Measurements from ENCODE around the gene VRK1. TPM values are rescaled to one million over a fixed set of nuclear protein-coding genes. Genes with fewer than 3 reads are reported as not detected.
A peak's percentile ranks its signal among the peaks of the same experiment; 100 is the strongest.

Gene VRK1
- total RNA-seq, 4 donors from 2014 or later, result 11.3 to 18.2 (median 16.7) TPM

DNA sequence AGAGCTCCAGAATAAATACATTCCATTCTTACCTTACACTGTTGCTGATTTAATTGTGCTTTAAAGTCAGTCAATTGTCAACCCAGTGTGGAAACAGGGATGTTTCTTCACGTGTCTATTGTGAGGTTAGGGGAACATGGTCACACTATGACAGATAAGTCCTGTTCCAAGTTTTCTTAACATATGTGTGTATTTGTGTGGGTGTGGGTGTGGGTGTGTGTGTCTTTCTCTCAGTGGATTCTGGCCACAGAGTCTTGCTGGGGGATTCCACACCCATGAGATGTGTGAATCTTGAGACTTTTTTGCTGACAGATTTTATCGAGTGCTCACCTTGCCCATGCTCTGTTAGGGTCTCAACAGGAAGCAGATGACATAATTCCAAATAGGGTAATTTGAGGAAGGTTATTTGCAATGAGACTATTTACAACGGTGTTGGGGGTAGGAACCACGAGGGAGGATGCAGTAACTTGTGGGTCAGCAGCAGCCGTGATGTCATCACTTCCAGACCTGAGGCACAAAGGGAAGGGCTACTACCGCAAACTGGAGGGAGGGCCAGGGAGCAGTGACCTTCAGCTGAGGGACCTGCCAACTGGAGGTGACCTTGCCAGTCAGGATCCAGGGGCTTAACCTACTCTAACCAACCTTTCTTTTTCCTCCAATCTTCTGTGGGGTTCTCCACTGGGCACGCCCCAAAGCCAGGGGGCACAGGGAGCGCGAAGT lies 1.9 kb upstream of the VRK1 start:
- H3K27ac ChIP-seq, result no peak overlapping the region
- no peaks in the 10 kb centered on the region for H3K36me3 ChIP-seq
- peaks cover 4 to 15% (median 8%) of the 10 kb centered on the region in 3 donors for H3K4me1 ChIP-seq
- 66 to 90% methylated on average over 4 to 6 of the region's 9 CpGs for WGBS, 2 donors (ENCODE audit: low coverage in 1 of 2)
- H3K27me3 ChIP-seq, result no peaks in the 10 kb centered on the region
- no peak overlapping the region for H3K4me3 ChIP-seq
- no peak for ATAC-seq
- H3K9me3 ChIP-seq, result no peaks in the 10 kb centered on the region
- TF ChIP-seq POLR2A (IDR thresholded peaks at IDR 0.05) (no peak), EP300 (IDR thresholded peaks at IDR 0.05) (no peak), POLR2AphosphoS5 (IDR thresholded peaks at IDR 0.05) (no peak)
- TF ChIP-seq, protein P1, sequence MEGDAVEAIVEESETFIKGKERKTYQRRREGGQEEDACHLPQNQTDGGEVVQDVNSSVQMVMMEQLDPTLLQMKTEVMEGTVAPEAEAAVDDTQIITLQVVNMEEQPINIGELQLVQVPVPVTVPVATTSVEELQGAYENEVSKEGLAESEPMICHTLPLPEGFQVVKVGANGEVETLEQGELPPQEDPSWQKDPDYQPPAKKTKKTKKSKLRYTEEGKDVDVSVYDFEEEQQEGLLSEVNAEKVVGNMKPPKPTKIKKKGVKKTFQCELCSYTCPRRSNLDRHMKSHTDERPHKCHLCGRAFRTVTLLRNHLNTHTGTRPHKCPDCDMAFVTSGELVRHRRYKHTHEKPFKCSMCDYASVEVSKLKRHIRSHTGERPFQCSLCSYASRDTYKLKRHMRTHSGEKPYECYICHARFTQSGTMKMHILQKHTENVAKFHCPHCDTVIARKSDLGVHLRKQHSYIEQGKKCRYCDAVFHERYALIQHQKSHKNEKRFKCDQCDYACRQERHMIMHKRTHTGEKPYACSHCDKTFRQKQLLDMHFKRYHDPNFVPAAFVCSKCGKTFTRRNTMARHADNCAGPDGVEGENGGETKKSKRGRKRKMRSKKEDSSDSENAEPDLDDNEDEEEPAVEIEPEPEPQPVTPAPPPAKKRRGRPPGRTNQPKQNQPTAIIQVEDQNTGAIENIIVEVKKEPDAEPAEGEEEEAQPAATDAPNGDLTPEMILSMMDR (IDR thresholded peaks at IDR 0.05), result no peak

DNA sequence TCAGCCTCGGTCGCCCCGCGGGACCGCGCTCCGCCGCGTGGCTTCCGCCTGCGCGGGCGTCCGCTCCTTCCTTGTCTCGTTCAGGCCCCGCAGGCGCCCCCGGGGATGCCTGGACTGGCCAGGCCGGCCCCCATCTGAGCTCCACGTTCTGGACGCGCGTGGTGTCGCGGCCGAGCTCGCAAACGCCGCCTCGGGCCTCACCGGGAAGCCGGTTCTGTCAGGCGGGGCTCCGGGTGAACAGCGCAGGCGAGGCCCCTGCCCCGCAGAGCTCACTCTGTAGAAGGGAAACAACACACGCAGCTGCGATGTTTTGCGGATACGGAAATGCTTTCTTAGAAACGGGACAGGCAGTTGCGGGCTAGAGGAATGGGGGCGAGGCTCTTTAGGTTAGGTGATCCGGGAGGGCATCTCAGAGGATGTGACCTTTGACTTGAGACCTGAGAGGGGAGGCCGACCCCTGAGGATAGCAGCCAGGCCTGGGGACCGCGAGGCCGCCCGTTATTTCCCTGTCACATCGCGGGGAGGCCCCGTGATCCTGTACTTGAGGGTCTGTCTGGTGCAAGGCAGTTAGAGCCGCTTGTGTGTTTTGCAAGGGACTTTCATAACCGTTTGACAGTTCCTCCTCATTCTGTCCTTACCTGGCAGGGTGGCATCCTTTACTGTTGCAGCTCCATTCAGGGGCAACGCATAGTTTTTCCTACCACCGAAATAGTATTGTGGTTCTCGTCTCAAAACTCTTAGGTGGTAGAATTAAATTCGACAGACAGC lies 584 bp downstream of the VRK1 start:
- Histone ChIP-seq H3K9me3 (no peaks in the 10 kb centered on the region), H3K4me1 (peaks cover 4 to 15% (median 8%) of the 10 kb centered on the region in 3 donors), H3K36me3 (no peaks in the 10 kb centered on the region), H3K27me3 (no peaks in the 10 kb centered on the region), H3K27ac (peak overlapping the region in 3 of 4 donors; percentile 44 to 61 (median 55)), H3K4me3 (peak overlapping the region; percentile 51 to 76)
- ATAC-seq, result no peak
- no peak for TF ChIP-seq POLR2A (IDR thresholded peaks at IDR 0.05)
- TF ChIP-seq, protein P1 (IDR thresholded peaks at IDR 0.05), result no peak
- 1 to 5% methylated on average over 10 of the region's 59 CpGs for WGBS, 2 donors (ENCODE audit: low coverage in 1 of 2)

DNA sequence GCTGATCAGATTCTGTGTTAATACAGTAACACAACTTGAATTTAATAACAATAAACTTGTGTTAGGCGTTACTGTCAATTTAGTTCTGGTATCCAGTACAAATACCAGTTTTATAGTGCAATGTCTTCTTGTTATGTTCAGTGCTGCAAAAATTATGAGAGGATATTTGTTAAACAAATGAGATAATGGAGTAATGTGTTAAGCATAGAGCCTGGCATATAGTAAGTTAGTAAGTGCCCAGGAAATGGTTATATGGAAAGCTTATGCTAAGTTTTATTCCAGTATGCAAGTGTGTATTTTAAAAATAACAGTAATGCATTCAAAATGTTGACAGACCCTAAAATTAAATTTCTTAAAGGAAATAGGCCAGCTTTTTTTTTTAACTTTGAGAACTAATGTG lies 1.8 kb downstream of the VRK1 start:
- no peak overlapping the region for H3K27ac ChIP-seq
- ATAC-seq, result no peak
- H3K27me3 ChIP-seq, result no peaks in the 10 kb centered on the region
- H3K4me3 ChIP-seq, result no peak overlapping the region
- 63 to 91% methylated on average over 1 of the region's 1 CpG for WGBS, 2 donors (ENCODE audit: low coverage in 1 of 2)
- H3K4me1 ChIP-seq, result peaks cover 4 to 15% (median 8%) of the 10 kb centered on the region in 3 donors
- no peaks in the 10 kb centered on the region for H3K36me3 ChIP-seq
- TF ChIP-seq POLR2AphosphoS5 (IDR thresholded peaks at IDR 0.05) (no peak), POLR2A (IDR thresholded peaks at IDR 0.05) (no peak), EP300 (IDR thresholded peaks at IDR 0.05) (no peak)
- TF ChIP-seq, protein P1 (IDR thresholded peaks at IDR 0.05), result no peak
- H3K9me3 ChIP-seq, result no peaks in the 10 kb centered on the region

DNA sequence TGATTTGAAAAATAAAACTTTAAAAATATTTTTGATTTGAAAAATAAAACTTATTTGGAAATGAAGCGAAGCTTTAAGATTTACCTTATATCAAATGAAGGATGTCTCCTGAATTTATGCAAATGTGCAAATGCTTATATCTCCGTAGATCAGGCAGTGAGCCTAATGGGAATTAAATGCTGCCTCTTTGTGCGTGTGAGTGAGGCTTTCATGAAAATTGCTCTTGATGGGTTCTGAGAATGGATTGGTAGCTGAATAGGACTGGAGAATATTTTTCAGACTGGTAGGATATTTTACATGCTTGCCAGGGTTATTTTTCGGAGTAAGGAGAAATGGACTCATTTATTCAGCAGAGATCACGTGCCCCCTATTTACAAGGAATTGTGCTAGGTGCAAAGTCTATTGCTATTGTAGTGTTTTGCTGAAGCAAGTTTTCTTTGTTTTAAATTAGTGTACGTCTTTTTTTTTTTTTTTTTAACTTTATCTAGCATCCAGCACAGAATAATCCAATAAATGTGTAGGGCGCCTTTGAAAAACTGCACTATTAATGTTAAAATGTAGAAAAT lies 2.4 kb downstream of the VRK1 start:
- no peak for ATAC-seq
- Histone ChIP-seq H3K4me3 (no peak overlapping the region), H3K27ac (no peak overlapping the region), H3K36me3 (no peaks in the 10 kb centered on the region), H3K27me3 (no peaks in the 10 kb centered on the region), H3K4me1 (peaks cover 4 to 15% (median 8%) of the 10 kb centered on the region in 3 donors), H3K9me3 (no peaks in the 10 kb centered on the region)
- WGBS, 2 donors (ENCODE audit: low coverage in 1 of 2), result 87% methylated on average over 7 of the region's 7 CpGs
- TF ChIP-seq, protein P1 (IDR thresholded peaks at IDR 0.05), result no peak
- no peak for TF ChIP-seq POLR2AphosphoS5 (IDR thresholded peaks at IDR 0.05)
- TF ChIP-seq EP300 (IDR thresholded peaks at IDR 0.05), result no peak
- TF ChIP-seq POLR2A (IDR thresholded peaks at IDR 0.05), result no peak
